ENCODE measurements around the gene NOL11.

GRCh38 chr17:67707442-67707841 is 10.3 kb upstream of the NOL11 start:
- TF ChIP-seq CTCF (IDR thresholded peaks at IDR 0.05; ENCODE audit: insufficient read depth, low read length, poor library complexity, severe bottlenecking) (no peak), EZH2phosphoT487 (conservative IDR thresholded peaks at IDR 0.05; ENCODE audit: low read length) (no peak)

All from SU-DHL-6 (cell line).